ENCODE data around the gene SORCS3. TPM values are rescaled to one million over a fixed set of nuclear protein-coding genes. Genes with fewer than 3 reads are reported as not detected.

The SORCS3 gene
- total RNA-seq, 1 donor from 2014 or later, result 0.31 TPM

GRCh38 chr10:105288613-105289012 lies 647.5 kb downstream of the SORCS3 start:
- no peak overlapping the region for H3K27ac Mint-ChIP-seq
- TF ChIP-seq CTCF (IDR thresholded peaks at IDR 0.05; ENCODE audit: unreplicated experiment), result no peak
- no peaks in the 10 kb centered on the region for H3K36me3 Mint-ChIP-seq (ENCODE audit: insufficient read depth)
- peaks cover 3% of the 10 kb centered on the region for H3K27me3 Mint-ChIP-seq
- H3K4me3 Mint-ChIP-seq (ENCODE audit: low read depth), result no peak overlapping the region
- H3K4me1 Mint-ChIP-seq (ENCODE audit: low read depth), result no peaks in the 10 kb centered on the region
- no peak for DNase-seq (ENCODE audit: low spot score, unreplicated experiment)
- no peaks in the 10 kb centered on the region for H3K9me3 Mint-ChIP-seq (ENCODE audit: low read depth)

- Mint-ChIP-seq H3K4me1 (ENCODE audit: low read depth) (no peaks in the 10 kb centered on the region), H3K9me3 (ENCODE audit: low read depth) (no peaks in the 10 kb centered on the region), H3K27ac (no peak overlapping the region), H3K4me3 (ENCODE audit: low read depth) (no peak overlapping the region), H3K36me3 (ENCODE audit: insufficient read depth) (no peaks in the 10 kb centered on the region), H3K27me3 (peaks cover 3% of the 10 kb centered on the region)
- TF ChIP-seq CTCF (IDR thresholded peaks at IDR 0.05; ENCODE audit: unreplicated experiment), result no peak
- no peak for DNase-seq (ENCODE audit: low spot score, unreplicated experiment)
These were observed 650.5 kb downstream of the SORCS3 start for GRCh38 chr10:105291571-105291970.

- no peak for TF ChIP-seq CTCF (IDR thresholded peaks at IDR 0.05; ENCODE audit: unreplicated experiment)
- Mint-ChIP-seq H3K9me3 (ENCODE audit: low read depth) (no peaks in the 10 kb centered on the region), H3K4me1 (ENCODE audit: low read depth) (no peaks in the 10 kb centered on the region), H3K36me3 (ENCODE audit: insufficient read depth) (no peaks in the 10 kb centered on the region), H3K27me3 (peaks cover 3% of the 10 kb centered on the region), H3K4me3 (ENCODE audit: low read depth) (no peak overlapping the region), H3K27ac (no peak overlapping the region)
- DNase-seq (ENCODE audit: low spot score, unreplicated experiment), result no peak
These were observed 651.1 kb downstream of the SORCS3 start for GRCh38 chr10:105292236-105292635.

Measured in progenitor cell of endocrine pancreas (in vitro differentiated cells).